Brain microvascular endothelial cell (primary cell): ENCODE results near the gene IFT57.
"Not testable (repeated sequence)": the region's sequence is repeated elsewhere in the genome, so short reads cannot be mapped to it uniquely, and the experiment has no call there.

Experiments used
- DNase-seq: peaks from one replicate; pipeline ENCODE4 v3.0.0-alpha.2; 2020
- H3K27ac ChIP-seq: fragments of 250-450 bp; sonication (Bioruptor Pico); 2 replicates; pipeline ENCODE4 v1.5.1; 2020; ENCODE audit warnings: mild to moderate bottlenecking, moderate library complexity
- H3K27me3 ChIP-seq: fragments of 250-450 bp; sonication (Bioruptor Pico); replicated peaks from 2 replicates; pipeline ENCODE4 v1.5.1; 2020; ENCODE audit warnings: mild to moderate bottlenecking
- H3K36me3 ChIP-seq: fragments of 250-450 bp; sonication (Bioruptor Pico); replicated peaks from 2 replicates; pipeline ENCODE4 v1.5.1; 2020; ENCODE audit warnings: mild to moderate bottlenecking
- H3K4me3 ChIP-seq: 2 replicates; pipeline ENCODE4 v1.5.1; 2011; ENCODE audit warnings: low read depth, mild to moderate bottlenecking, control low read depth, low read length, moderate library complexity
- CTCF ChIP-seq: IDR thresholded peaks from 2 replicates; pipeline ENCODE4 v1.5.1; 2011; ENCODE audit warnings: low read depth, mild to moderate bottlenecking, moderate library complexity, low read length, control low read depth, inconsistent platforms; ENCODE audit errors: missing control alignments
- in situ Hi-C: cut with HindIII; loops from 2 replicates; pipeline ENCODE4 v1.10.0; 2017; ENCODE audit warnings: low sequenced_read_pairs, low pct_ligation_motif_present

Gene IFT57

GRCh38 chr3:108221911-108222852, at the start of gene IFT57:
IFT57 (minus strand) TSS chr3:108222424; CDS start chr3:108222322, 102 bp downstream.
- no peak for TF ChIP-seq CTCF
- H3K27ac ChIP-seq = peak within 1 kb of the TSS; percentile 88
- no peaks in the 10 kb centered on the region for H3K27me3 ChIP-seq
- DNase-seq = peak; percentile 99
- H3K36me3 ChIP-seq = no peaks in the 10 kb centered on the region
- peak within 1 kb of the TSS; percentile 82 for H3K4me3 ChIP-seq
- in situ Hi-C loops = no loop called here

GRCh38 chr3:108271626-108272025, 49.4 kb upstream of the IFT57 start:
- in situ Hi-C loops = no loop called here
- H3K36me3 ChIP-seq = no peaks in the 10 kb centered on the region
- H3K27me3 ChIP-seq = no peaks in the 10 kb centered on the region
- TF ChIP-seq CTCF = no peak
- no peak overlapping the region for H3K27ac ChIP-seq
- H3K4me3 ChIP-seq = no peak overlapping the region
- DNase-seq = no peak

GRCh38 chr3:108268235-108268634, 46.0 kb upstream of the IFT57 start:
- in situ Hi-C loops, H3K36me3 ChIP-seq, H3K27me3 ChIP-seq, H3K27ac ChIP-seq, H3K4me3 ChIP-seq, DNase-seq: not testable (repeated sequence)

- H3K36me3 ChIP-seq, in situ Hi-C loops: not testable (repeated sequence)
Measured at GRCh38 chr3:108264534-108265298, 42.5 kb upstream of the IFT57 start.

GRCh38 chr3:108255131-108255530, 32.9 kb upstream of the IFT57 start:
- H3K27ac ChIP-seq = no peak overlapping the region
- no peak overlapping the region for H3K4me3 ChIP-seq
- H3K36me3 ChIP-seq = no peaks in the 10 kb centered on the region
- in situ Hi-C loops = no loop called here
- no peaks in the 10 kb centered on the region for H3K27me3 ChIP-seq
- no peak for DNase-seq
- no peak for TF ChIP-seq CTCF

More at GRCh38 chr3:108264534-108265298, 42.5 kb upstream of the IFT57 start:
- DNase-seq, H3K4me3 ChIP-seq, H3K27me3 ChIP-seq, H3K27ac ChIP-seq: not testable (repeated sequence)

GRCh38 chr3:108251844-108252243, 29.6 kb upstream of the IFT57 start:
- in situ Hi-C loops = no loop called here
- no peaks in the 10 kb centered on the region for H3K36me3 ChIP-seq
- no peaks in the 10 kb centered on the region for H3K27me3 ChIP-seq
- no peak for TF ChIP-seq CTCF
- H3K4me3 ChIP-seq = no peak overlapping the region
- no peak overlapping the region for H3K27ac ChIP-seq
- DNase-seq = no peak
